WTC11 (cell line): ENCODE measurements around the gene GOLPH3. TPM values are rescaled to one million over a fixed set of nuclear protein-coding genes. Genes with fewer than 3 reads are reported as not detected.

ENCODE experiments used
- ATAC-seq: fragments of 200-7000 bp; cut with Tn5 transposase; 2 replicates; pipeline ENCODE4 v1.10.0; 2021; ENCODE audit warnings: mild to moderate bottlenecking, moderate library complexity
- CTCF ChIA-PET: fragments of 300-600 bp; sonication (Branson Sonifier 250); formaldehyde crosslinking; loops from one replicate; lab custom pipeline; 2021; ENCODE audit warnings: antibody characterized with exemption; lab: Charles Lee
- POLR2A ChIA-PET: fragments of 350-600 bp; sonication (Branson Sonifier 250); formaldehyde crosslinking; loops from one replicate; lab custom pipeline; 2021; ENCODE audit warnings: antibody characterized with exemption; lab: Charles Lee
- DNase-seq: peaks from one replicate; pipeline ENCODE4 v3.0.0; 2021; ENCODE audit warnings: low spot score
- H3K27ac Mint-ChIP-seq: 2 replicates; pipeline ENCODE4 v1.8.0; 2021; ENCODE audit warnings: mixed read lengths
- H3K27me3 Mint-ChIP-seq: 2 replicates; pipeline ENCODE4 v1.8.0; 2021; ENCODE audit warnings: low read depth, mild to moderate bottlenecking, moderate library complexity, mixed read lengths
- H3K36me3 Mint-ChIP-seq: 2 replicates; pipeline ENCODE4 v1.8.0; 2021; ENCODE audit warnings: mixed read lengths
- H3K4me1 Mint-ChIP-seq: 2 replicates; pipeline ENCODE4 v1.8.0; 2022; ENCODE audit warnings: mixed read lengths
- H3K4me3 Mint-ChIP-seq: 2 replicates; pipeline ENCODE4 v1.8.0; 2021; ENCODE audit warnings: mild to moderate bottlenecking, moderate library complexity, mixed read lengths
- H3K9me3 Mint-ChIP-seq: 2 replicates; pipeline ENCODE4 v1.8.0; 2021; ENCODE audit warnings: mixed read lengths
- ATF1 ChIP-seq: sonication (generic); formaldehyde crosslinking; IDR thresholded peaks from 2 replicates; pipeline ENCODE4 v1.8.1; 2023; ENCODE audit warnings: mild to moderate bottlenecking, moderate library complexity, missing genetic modification reagents
- ATF3 ChIP-seq: sonication (generic); formaldehyde crosslinking; conservative IDR thresholded peaks from 2 replicates; pipeline ENCODE4 v1.8.1; 2022; ENCODE audit warnings: mild to moderate bottlenecking, missing genetic modification reagents
- CREB1 ChIP-seq: sonication (generic); formaldehyde crosslinking; IDR thresholded peaks from 2 replicates; pipeline ENCODE4 v1.8.0; 2023; ENCODE audit warnings: mild to moderate bottlenecking, missing genetic modification reagents
- E2F5 ChIP-seq: sonication (generic); formaldehyde crosslinking; IDR thresholded peaks from 2 replicates; pipeline ENCODE4 v1.8.1; 2022; ENCODE audit warnings: mild to moderate bottlenecking, moderate library complexity, missing genetic modification reagents
- EMX1 ChIP-seq: fragments of 250-450 bp; sonication (Bioruptor Pico); IDR thresholded peaks from 2 replicates; pipeline ENCODE4 v1.8.0; 2021; ENCODE audit warnings: mild to moderate bottlenecking
- FOXJ3 ChIP-seq: sonication (generic); formaldehyde crosslinking; IDR thresholded peaks from 2 replicates; pipeline ENCODE4 v1.9.0; 2021; ENCODE audit warnings: missing genetic modification reagents, mild to moderate bottlenecking, borderline replicate concordance
- FOXP1 ChIP-seq: sonication (generic); formaldehyde crosslinking; IDR thresholded peaks from 2 replicates; pipeline ENCODE4 v1.8.0; 2022; ENCODE audit warnings: missing genetic modification reagents, mild to moderate bottlenecking, moderate library complexity, borderline replicate concordance
- HMGA2 ChIP-seq: fragments of 250-450 bp; sonication (Bioruptor Pico); IDR thresholded peaks from 2 replicates; pipeline ENCODE4 v1.4.0; 2021; ENCODE audit warnings: mild to moderate bottlenecking, moderate library complexity
- IRF2 ChIP-seq: sonication (generic); formaldehyde crosslinking; IDR thresholded peaks from 2 replicates; pipeline ENCODE4 v1.8.0; 2022; ENCODE audit warnings: low read depth, missing genetic modification reagents, borderline replicate concordance
- JAZF1 ChIP-seq: fragments of 250-450 bp; sonication (Bioruptor Pico); IDR thresholded peaks from 2 replicates; pipeline ENCODE4 v1.9.0; 2021; ENCODE audit warnings: moderate library complexity, mild to moderate bottlenecking, inconsistent platforms
- MXD4 ChIP-seq: fragments of 250-450 bp; sonication (Bioruptor Pico); IDR thresholded peaks from 2 replicates; pipeline ENCODE4 v1.8.0; 2021; ENCODE audit warnings: mild to moderate bottlenecking, moderate library complexity, borderline replicate concordance
- NR3C1 ChIP-seq: sonication (generic); formaldehyde crosslinking; conservative IDR thresholded peaks from 2 replicates; pipeline ENCODE4 v1.8.1; 2023; ENCODE audit warnings: low read depth, mild to moderate bottlenecking, missing genetic modification reagents
- RORB ChIP-seq: fragments of 250-450 bp; sonication (Bioruptor Pico); IDR thresholded peaks from 2 replicates; pipeline ENCODE4 v1.9.0; 2021; ENCODE audit warnings: mild to moderate bottlenecking
- SOX15 ChIP-seq: fragments of 250-450 bp; sonication (Bioruptor Pico); IDR thresholded peaks from 2 replicates; pipeline ENCODE4 v1.9.0; 2021; ENCODE audit warnings: mild to moderate bottlenecking
- STAT6 ChIP-seq: sonication (generic); formaldehyde crosslinking; conservative IDR thresholded peaks from 2 replicates; pipeline ENCODE4 v1.8.1; 2023; ENCODE audit warnings: mild to moderate bottlenecking, low read depth, missing genetic modification reagents, moderate library complexity
- ZBTB21 ChIP-seq: sonication (generic); formaldehyde crosslinking; IDR thresholded peaks from 2 replicates; pipeline ENCODE4 v1.8.1; 2023; ENCODE audit warnings: mild to moderate bottlenecking, missing genetic modification reagents, borderline replicate concordance
- ZBTB43 ChIP-seq: sonication (generic); formaldehyde crosslinking; IDR thresholded peaks from 2 replicates; pipeline ENCODE4 v1.8.1; 2023; ENCODE audit warnings: mild to moderate bottlenecking, missing genetic modification reagents
- ZNF121 ChIP-seq: sonication (generic); formaldehyde crosslinking; IDR thresholded peaks from 2 replicates; pipeline ENCODE4 v1.8.0; 2023; ENCODE audit warnings: missing genetic modification reagents
- ZNF232 ChIP-seq: sonication (generic); formaldehyde crosslinking; IDR thresholded peaks from 2 replicates; pipeline ENCODE4 v1.8.0; 2022; ENCODE audit warnings: mild to moderate bottlenecking, missing genetic modification reagents
- ZNF317 ChIP-seq: sonication (generic); formaldehyde crosslinking; IDR thresholded peaks from 2 replicates; pipeline ENCODE4 v1.8.1; 2023; ENCODE audit warnings: low read depth, mild to moderate bottlenecking, moderate library complexity, missing genetic modification reagents, borderline replicate concordance
- ZNF396 ChIP-seq: fragments of 250-450 bp; sonication (Bioruptor Pico); IDR thresholded peaks from 2 replicates; pipeline ENCODE4 v1.8.0; 2021; ENCODE audit warnings: mild to moderate bottlenecking, moderate library complexity, borderline replicate concordance
- total RNA-seq: library from RNA; stranded (reverse); gene quantifications from 3 replicates; pipeline ENCODE4 v1.2.3, GENCODE V29; 2021
- TF ChIP-seq, protein P1 (sequence below): sonication (generic); formaldehyde crosslinking; IDR thresholded peaks from 2 replicates; pipeline ENCODE4 v1.8.1; 2022; ENCODE audit warnings: low read depth, missing genetic modification reagents, borderline replicate concordance
- TF ChIP-seq, protein P2 (sequence below): sonication (generic); formaldehyde crosslinking; IDR thresholded peaks from 2 replicates; pipeline ENCODE4 v1.8.0; 2022; ENCODE audit warnings: mild to moderate bottlenecking, missing genetic modification reagents
- TF ChIP-seq, protein P3 (sequence below): sonication (generic); formaldehyde crosslinking; IDR thresholded peaks from 2 replicates; pipeline ENCODE4 v1.8.0; 2023; ENCODE audit warnings: missing genetic modification reagents

Gene GOLPH3
- total RNA-seq, 1 experiment from 2014 or later: 101 TPM

GRCh38 chr5:32136342-32136741 lies 37.8 kb downstream of the GOLPH3 start:
- H3K27me3 Mint-ChIP-seq: no peaks in the 10 kb centered on the region
- H3K9me3 Mint-ChIP-seq: no peaks in the 10 kb centered on the region
- no peak overlapping the region for H3K4me3 Mint-ChIP-seq
- ChIA-PET POLR2A (interaction anchor here (0.7 kb wide), 1 partner anchor 100 kb away, joined by 3 read pairs; no protein-coding TSS in a partner anchor), CTCF (interaction anchor here (1.4 kb wide), 1 partner anchor 9 kb away, joined by 5 read pairs; no protein-coding TSS in a partner anchor)
- TF ChIP-seq ATF1 (CRISPR knock-in tag): no peak
- no peak for TF ChIP-seq ATF3
- TF ChIP-seq, protein P1, sequence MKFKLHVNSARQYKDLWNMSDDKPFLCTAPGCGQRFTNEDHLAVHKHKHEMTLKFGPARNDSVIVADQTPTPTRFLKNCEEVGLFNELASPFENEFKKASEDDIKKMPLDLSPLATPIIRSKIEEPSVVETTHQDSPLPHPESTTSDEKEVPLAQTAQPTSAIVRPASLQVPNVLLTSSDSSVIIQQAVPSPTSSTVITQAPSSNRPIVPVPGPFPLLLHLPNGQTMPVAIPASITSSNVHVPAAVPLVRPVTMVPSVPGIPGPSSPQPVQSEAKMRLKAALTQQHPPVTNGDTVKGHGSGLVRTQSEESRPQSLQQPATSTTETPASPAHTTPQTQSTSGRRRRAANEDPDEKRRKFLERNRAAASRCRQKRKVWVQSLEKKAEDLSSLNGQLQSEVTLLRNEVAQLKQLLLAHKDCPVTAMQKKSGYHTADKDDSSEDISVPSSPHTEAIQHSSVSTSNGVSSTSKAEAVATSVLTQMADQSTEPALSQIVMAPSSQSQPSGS (CRISPR knock-in tag): no peak
- no peak for TF ChIP-seq E2F5 (CRISPR knock-in tag)
- TF ChIP-seq ZNF121 (CRISPR knock-in tag): no peak
- TF ChIP-seq ZNF396 (CRISPR knock-in tag): no peak
- TF ChIP-seq ZBTB43: no peak
- TF ChIP-seq CREB1 (CRISPR knock-in tag): no peak
- TF ChIP-seq NR3C1: no peak
- TF ChIP-seq, protein P2, sequence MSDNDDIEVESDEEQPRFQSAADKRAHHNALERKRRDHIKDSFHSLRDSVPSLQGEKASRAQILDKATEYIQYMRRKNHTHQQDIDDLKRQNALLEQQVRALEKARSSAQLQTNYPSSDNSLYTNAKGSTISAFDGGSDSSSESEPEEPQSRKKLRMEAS (CRISPR knock-in tag): no peak
- TF ChIP-seq EMX1 (CRISPR knock-in tag): no peak
- no peak for TF ChIP-seq ZNF232 (CRISPR knock-in tag)
- TF ChIP-seq, protein P3, sequence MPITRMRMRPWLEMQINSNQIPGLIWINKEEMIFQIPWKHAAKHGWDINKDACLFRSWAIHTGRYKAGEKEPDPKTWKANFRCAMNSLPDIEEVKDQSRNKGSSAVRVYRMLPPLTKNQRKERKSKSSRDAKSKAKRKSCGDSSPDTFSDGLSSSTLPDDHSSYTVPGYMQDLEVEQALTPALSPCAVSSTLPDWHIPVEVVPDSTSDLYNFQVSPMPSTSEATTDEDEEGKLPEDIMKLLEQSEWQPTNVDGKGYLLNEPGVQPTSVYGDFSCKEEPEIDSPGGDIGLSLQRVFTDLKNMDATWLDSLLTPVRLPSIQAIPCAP (CRISPR knock-in tag): no peak
- no peak for TF ChIP-seq IRF2 (CRISPR knock-in tag)
- TF ChIP-seq RORB (CRISPR knock-in tag): no peak
- TF ChIP-seq STAT6 (CRISPR knock-in tag): no peak
- TF ChIP-seq JAZF1 (CRISPR knock-in tag): no peak
- TF ChIP-seq ZBTB21 (CRISPR knock-in tag): no peak
- no peak for TF ChIP-seq SOX15 (CRISPR knock-in tag)
- H3K27ac Mint-ChIP-seq: no peak overlapping the region
- DNase-seq (no peak), ATAC-seq (no peak)
- peaks cover 29% of the 10 kb centered on the region for H3K36me3 Mint-ChIP-seq
- H3K4me1 Mint-ChIP-seq: no peaks in the 10 kb centered on the region

DNA sequence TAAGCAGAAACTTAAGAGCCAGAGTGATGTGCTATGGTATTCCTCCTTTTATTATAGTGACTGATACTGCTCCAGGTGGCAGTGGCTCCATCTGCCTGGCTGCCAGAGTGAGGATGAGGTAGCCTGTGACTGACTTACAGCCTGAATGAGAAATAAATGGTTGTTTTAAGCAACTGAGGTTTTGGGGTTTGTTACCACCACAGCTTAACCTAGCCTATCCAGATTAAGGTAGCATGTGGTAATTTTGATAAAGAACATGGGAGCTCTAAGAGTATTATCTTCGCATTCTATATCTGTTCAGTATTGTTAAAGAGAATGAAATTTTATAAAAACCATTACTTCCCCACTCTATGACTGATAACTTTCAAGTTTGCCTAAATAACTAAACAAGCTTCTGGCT lies 39.0 kb downstream of the GOLPH3 start:
- no peak for TF ChIP-seq HMGA2 (CRISPR knock-in tag)
- TF ChIP-seq ZNF317: no peak
- TF ChIP-seq FOXJ3 (CRISPR knock-in tag): no peak
- no peak for TF ChIP-seq STAT6 (CRISPR knock-in tag)
- no peak for TF ChIP-seq FOXP1 (CRISPR knock-in tag)
- TF ChIP-seq ATF1 (CRISPR knock-in tag): no peak
- TF ChIP-seq MXD4: no peak

More for the DNA sequence above, 39.0 kb downstream of the GOLPH3 start:
- DNase-seq: no peak
- Mint-ChIP-seq H3K4me1 (no peaks in the 10 kb centered on the region), H3K27ac (no peak overlapping the region; the same call in 1 of the 2 replicates), H3K9me3 (no peaks in the 10 kb centered on the region), H3K36me3 (peaks cover 27% of the 10 kb centered on the region), H3K27me3 (no peaks in the 10 kb centered on the region), H3K4me3 (no peak overlapping the region)
- ChIA-PET CTCF (interaction anchor here (0.7 kb wide), 1 partner anchor 455 kb away, joined by 4 read pairs; no protein-coding TSS in a partner anchor), POLR2A (no interaction called here)
- ATAC-seq: no peak
